HG03139 (cell line): ENCODE results near the gene AKAP13.
"Not testable (repeated sequence)": the region's sequence is repeated elsewhere in the genome, so short reads cannot be mapped to it uniquely, and the experiment has no call there.

ENCODE experiments used
- ATAC-seq: cut with Tn5 transposase; IDR thresholded peaks from one replicate; pipeline ENCODE4 v1.9.1; 2021; ENCODE audit not compliant: unreplicated experiment

The AKAP13 gene

DNA sequence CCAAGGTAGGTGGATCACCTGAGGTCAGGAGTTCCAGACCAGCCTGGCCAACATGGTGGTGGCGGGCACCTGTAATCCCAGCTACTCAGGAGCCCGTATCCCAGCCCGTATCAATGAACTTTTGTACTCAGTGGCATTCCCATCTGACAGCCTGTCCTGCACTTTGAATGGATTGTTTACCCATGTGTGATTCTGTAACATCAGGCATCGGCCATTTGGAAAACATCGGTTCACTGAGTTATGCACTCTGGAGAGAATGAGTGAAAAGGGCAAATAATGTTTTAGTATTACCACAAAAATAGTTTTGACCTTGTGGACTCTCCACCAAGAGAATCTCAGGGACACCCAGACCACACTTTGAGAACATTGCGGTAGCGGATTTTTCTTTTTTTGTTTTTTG lies 400.7 kb downstream of the AKAP13 start:
- no peak for ATAC-seq

DNA sequence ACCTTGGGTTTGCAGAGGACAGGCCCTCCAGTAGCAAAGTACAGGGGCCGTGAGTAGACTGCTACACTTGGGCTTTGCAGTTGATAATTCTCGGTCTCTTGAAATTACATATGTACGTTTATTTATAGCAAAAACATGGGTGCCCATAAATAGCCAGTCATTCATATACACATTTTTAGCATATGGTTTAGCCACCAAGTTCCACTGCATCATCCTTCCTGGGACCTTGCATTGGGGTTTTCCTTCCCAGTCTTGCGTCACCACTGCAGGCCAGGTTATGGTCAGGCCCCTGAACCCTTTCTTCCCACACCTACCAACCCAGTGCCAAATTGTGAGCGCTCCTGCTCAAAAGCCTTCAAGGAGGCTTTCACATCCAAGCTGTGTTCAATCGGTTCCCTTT lies 401.7 kb downstream of the AKAP13 start:
- no peak for ATAC-seq

DNA sequence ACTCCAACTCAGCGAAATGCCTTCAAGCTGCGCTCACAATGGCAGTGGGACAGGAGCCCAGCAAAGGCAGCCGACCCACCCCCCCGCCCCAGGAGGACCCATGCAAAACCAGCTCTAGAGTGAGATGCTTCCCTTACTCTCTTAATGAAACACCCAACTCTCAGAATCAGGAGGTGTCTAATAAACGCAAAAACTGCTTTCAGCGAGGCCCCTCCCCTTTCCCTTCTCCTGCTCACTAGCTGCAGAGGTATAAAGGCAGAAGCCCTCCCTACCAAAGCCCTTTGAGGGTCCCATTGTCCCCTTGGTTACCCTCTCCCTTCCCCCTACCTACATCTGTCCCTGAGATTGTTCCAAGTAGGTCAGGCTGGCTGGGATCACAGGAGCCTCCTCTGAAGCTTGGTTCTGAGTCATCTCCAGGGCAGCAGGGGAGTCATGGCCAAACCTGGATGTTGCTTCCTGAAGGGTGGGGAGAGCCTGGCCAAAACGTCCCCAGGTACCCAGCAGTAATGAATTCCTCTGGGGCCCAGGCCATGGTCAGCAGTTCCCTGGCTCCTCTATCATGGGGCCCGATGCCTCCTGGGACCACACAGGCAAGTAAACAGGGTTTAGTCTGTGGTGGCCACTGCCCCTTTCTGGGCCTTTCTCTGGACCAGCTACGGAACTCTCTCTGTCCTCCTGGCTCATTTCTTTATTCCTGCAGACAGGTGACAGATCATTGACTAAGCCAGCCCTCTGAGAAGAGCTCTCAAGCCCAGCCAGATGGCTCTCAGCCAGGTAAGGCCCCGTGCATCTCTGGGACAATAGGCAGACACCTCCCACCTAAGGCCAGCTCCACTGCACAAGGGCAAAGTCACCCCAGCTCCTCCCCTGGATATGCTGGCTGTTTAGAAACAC lies 405.7 kb downstream of the AKAP13 start:
- ATAC-seq, result no peak

DNA sequence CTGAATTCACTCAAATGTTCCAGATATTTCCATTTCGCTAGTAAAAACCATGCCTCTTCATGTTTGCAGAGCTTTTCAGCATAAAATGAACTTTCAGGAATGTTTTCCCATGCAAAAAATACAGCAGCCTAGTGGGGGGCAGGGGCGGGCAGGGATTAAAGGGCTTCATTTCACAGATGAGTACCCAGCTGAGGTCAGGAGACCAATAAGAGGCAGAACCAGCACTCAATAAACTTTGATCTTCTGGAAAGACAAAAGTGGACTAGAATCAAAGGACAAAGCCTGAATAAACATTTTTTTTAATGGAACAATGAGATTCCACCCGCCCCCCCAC lies 406.3 kb downstream of the AKAP13 start:
- ATAC-seq, result no peak

DNA sequence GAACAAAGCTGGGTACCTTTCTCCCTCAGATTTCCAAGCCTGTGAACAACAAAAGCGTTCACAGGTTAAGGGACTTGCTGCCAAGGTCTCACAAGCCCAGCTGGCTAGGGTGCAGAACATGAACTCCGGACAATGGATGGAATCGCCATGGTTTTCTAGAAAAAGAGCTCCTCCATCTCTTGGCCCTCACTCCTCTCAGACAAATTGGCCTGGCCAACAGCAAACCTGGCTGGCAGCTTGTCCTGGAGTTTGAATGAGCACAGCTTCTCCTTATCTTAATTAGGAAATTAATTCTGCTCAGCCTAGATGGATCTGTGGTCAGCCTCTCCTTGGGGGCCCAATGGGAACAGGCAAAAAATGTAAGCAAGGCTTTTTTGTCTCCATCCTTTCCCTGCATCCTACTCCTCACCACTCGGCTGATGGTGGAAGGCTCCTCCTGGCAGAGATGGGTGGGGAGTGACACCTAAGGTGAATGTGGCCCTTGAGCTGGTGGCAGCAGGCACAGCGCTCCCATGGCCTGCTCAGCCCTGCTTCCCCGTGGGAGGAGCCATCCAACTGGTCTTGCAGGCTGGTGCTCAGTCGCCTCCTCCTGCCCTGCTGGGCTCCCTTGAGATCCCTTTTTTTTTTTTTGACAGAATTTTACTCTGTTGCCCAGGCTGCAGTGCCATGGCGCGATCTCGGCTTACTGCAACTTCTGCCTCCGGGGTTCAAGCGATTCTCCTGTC lies 408.5 kb downstream of the AKAP13 start:
- no peak for ATAC-seq

DNA sequence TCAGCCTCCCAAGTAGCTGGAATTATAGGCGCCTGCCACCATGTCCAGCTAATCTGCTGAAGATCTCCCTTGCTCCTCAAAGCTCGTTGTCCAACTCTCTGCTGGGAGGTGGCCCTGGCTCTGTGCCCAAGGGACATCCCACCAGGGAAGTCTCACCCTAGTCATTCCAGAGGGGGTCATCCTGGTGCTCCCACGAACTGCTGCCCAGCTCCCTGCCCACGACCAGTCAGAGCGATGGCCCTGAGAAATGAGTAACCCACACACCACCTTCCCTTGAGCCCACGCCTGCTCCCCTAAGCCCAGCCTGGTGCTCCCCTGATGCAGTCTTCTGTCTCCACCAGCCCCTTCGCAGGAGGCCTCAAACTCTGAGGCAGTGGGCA lies 409.1 kb downstream of the AKAP13 start:
- ATAC-seq, result no peak

DNA sequence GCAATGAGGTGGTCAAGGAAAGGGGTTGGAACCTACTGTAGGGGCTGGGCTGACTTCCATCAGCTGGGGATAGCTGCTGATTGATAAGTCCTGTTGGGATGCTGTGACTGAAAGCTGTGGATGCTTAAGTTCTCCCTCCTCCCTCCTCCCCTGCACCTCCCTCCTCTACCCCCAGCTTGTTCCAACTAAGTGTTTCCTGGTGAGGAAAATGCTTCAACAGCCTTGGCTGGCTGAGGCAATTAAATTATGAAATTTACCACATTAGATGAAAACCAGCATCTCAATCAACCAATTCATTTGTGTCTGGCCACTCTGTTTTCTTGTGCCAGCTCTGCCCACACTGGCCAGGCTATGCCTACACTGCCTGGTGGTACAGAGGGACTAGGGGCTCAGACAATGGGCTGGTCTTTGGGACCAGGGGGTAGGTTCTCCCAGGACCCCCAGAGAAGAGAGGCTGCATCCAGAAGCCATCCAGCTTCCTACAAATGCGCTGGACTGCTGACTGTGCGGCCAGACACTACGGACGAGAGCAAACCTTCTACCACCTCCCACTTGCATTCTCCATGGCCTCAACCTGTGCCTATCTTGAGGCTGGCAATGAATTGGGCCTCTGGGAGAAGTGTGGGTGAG lies 411.8 kb downstream of the AKAP13 start:
- ATAC-seq, result no peak

DNA sequence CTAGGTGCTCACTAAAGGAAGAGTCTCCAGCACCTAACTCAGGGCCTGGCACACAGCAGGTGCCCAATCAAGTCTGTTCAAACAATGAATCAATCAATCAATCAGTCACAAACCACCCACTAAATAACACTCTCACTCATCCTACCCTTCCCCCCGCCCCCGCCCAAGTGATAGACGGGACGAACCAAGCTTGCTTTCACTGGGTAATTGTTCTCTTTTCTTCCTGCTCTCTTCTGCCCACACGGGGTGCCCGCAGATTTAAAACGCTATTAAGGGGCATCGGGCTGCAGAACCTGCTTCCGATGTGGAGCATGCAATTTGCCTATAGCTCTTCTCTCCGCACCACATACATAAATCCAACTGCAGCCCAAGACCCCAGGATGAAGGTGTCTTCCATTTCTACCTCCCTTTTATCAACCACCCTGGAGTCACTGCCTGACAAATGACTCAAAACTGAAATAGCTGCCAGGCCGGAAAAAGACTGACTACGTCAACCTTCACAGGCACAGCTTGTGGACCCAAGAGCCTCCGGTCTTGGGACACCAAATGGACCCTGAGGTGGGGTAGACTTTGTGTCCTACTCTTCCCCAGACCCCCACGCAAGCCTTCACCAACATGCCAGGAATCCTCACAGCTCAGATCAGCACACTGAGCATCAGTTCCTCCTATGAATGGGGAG lies 412.6 kb downstream of the AKAP13 start:
- ATAC-seq, result no peak

DNA sequence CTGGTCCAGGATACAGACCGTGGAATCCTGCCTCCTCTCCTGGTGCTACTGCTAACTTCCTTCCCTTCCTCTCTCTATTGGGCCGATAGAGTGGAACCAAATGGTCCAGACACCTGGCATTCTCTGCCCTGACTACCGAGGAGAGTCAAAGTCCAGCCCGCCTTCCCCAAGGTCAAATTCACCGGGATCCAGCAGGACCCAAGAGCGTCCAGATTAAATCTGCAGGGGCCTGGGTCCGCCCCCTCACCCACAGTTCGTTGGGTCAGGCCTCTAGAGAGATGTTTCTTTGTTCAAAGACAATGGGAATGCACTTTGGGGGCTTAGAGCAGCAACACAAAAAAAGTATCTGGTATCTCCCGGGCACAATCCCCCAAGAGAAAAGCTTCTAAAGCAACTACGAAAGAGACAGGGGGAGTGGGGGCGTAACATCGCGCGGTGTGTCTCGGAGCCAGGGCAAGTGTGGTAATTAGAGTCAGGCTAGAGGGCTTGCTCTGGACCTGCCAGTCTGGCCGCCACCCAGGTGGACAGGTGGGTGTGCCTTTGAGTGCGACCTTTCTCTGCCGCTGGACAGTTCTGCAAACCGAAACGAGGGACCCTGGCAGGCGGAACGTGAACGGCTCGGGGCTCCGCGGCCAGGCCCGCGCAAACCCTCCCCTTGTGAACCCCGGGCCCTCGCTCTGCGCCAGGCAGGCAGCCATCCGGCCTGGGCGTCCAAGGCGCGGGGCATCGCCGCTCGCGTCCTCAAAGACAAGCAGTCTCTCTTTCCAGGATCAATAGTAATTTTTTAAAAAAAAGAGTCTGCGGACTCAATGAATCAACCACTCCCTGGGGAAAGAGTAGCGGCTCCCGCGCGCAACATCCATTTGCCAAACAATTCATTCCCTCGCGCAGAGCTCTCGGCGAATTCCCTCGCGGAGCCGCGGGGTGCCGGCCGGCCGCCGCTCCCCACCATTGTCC lies 413.5 kb downstream of the AKAP13 start:
- peak; percentile 41 for ATAC-seq

DNA sequence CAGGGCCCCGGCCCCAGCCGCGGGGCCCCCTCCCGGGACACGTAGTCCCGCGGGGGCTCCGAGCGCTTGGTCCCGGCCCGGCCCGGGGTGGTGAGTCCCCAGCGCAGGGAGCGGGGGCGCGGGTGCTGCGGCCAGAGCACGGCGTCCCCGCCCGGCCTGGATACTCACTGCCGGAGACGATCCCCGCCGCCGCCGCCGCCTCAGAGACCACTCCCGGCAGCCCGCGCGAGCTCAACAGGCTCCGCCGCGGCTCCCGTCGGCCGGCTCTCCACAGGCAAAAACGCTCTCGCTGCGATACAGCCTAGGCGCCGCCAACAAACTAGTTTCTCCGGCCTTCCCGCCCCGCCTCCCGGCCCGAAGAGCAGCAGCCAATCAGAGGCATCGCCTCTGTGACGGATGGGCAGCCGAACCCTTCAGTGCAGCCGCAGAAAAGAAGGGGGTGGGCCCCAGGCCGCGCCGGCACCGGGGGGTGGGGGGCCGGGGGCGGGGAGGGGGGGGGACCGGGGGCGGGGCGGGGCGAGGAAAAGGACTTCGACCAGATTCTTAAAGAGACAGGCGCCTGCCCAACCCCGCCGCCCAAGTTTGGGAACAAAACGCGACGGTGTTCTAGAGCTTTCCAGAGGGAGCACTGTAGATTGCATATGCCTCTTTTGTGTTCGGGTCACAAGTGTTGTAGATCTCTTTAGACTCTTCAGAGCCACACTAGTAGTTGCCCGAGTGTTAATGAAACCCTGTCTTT lies 414.4 kb downstream of the AKAP13 start, which contains the start of gene KLHL25:
TSS of gene KLHL25 (minus strand) at position 328 of the 739 bp plus-strand sequence. CDS start 25,115 bp downstream, outside the sequence.
- peak; percentile 99 for ATAC-seq

DNA sequence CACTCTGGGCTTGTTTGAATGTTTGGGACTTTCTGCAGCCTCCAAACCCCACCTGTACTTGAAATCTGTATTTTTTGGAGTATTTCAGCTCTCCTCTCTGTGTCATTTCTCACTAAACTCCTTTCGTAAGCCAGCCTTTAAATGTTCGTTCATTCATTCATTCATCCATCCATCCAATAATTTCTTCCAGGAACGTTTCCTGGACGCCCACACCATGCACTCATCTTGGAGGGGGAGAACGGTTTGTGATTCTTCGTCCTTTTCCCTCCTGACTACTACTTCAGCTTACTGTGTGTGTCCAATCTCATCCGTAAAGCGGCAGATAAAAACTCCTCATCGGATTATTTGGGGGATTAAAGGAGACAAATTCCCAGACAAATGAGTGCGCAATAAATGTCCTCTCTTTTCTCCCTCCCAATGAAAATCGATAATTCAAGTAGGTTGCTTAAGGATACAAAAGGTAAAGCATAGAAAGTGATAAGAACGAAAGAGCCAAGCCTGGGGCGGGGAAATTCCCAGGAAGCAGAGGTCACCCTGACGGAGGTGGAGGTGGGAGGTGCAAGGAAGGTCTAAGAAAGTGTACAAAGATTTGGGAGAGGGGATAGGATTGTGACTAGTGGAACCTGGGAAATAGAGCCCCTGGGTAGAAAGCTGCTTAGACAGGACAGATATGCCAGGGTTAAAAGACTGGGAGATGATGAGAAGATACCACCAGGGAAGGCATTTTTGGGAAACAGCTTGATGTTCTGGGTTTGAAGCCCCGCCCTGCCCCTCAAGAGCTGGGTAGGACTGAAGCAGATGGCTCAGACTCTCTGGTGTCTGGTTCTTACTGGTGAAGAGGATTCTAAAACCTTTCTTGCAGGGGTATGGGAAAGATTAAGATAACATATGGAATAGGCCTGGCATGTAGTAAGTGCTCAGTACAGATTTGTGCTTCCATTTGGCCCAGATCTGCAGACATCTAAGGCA lies 415.2 kb downstream of the AKAP13 start:
- ATAC-seq, result no peak

DNA sequence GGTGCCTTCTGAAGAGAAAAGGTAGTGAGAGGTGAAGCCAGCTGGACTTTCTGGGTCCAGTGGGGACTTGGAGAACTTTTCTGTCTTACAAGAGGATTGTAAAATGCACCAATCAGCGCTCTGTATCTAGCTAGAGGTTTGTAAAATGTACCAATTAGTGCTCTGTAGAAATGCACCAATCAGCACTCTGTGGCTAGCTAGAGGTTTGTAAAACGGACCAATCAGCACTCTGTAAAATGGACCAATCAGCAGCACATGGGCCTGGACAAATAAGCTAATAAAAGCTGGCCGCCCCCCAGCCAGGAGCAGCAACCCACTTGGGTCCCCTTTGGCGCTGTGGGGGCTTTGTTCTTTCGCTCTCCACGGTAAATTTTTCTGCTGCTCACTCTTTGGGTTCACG lies 416.0 kb downstream of the AKAP13 start:
- ATAC-seq, result not testable (repeated sequence)
